GM21381 (cell line): ENCODE measurements around the gene A1BG.

ENCODE experiments used
- ATAC-seq: cut with Tn5 transposase; IDR thresholded peaks from one replicate; pipeline ENCODE4 v1.9.1; 2021; ENCODE audit warnings: mild to moderate bottlenecking, moderate library complexity; ENCODE audit not compliant: unreplicated experiment

The A1BG gene

GRCh38 chr19:58352760-58353671, at the start of gene A1BG:
A1BG (minus strand) TSS chr19:58353492; CDS start chr19:58353437, 55 bp downstream.
- ATAC-seq, result no peak

GRCh38 chr19:58401840-58402421, 48.6 kb upstream of the A1BG start:
- no peak for ATAC-seq

GRCh38 chr19:58400916-58401839, 47.9 kb upstream of the A1BG start:
- peak; percentile 95 for ATAC-seq

DNA sequence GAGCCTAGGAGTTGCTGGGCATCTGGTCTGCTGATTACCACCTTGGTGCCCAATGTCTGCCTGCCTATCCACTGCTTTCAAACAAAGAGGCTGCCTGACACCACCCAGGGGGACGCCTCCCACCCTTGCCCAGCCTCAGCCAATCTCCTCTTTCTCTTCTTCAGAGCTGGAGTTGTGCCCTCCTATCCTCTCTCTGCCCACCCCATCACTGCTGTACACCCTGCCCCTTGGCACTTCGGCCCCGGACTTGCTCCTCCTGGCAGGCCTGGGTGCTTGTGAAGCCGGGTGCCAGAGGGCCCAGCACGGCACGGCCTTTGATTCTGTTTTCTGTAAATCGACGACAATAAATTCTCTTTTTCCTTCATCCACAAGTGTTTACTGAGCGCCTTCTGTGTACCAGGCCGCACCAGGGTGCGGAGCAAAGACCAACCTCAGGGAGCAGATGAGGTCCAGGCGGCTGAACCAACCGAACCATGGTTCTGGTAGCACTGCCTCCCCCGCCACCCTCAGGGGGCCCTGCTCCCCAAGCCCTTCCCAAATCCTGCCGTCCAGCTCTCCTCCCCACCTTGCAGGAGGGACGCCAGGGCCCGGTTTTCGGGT, 47.1 kb upstream of the A1BG start:
- ATAC-seq, result no peak

DNA sequence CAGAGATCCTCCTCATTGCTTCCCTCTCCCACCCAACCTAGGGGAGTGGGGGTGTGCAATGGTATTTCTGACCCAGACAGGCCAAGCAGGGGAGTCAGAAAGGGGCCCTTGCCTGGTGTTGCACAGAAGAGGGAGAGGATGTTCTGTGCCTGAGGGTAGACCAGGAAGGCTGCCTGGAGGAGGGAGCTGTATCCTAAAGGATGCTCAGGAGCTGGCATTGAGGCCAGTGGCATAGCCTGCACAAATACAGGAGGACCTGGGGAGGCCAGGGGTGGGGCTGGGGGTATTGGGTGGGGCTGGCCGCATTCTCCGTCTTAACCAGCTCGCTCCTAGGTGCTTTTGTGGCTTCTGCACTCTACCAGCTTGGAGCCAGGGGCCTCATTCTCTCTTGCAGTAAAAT, 46.6 kb upstream of the A1BG start:
- ATAC-seq, result no peak

DNA sequence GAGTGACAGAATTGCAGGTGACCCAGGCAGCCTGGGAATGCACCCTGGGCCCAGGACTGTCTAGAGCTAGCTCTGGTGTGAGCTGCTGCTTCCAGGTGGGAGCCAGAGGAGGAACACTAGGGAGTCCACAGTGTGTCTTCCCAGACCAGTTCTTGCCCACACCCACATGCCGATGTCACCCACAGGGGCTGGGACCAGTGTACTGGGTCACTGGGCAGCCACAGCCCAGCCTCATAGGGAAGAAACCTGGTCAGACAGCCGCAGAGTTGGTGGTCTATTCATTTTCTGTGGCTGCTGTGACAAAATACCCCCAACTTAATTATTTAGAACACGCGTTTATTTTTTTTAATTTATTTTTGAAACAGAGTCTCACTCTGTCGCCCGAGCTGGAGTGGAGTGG, 45.3 kb upstream of the A1BG start:
- ATAC-seq, result no peak

GRCh38 chr19:58398087-58398486, 44.8 kb upstream of the A1BG start:
- ATAC-seq, result no peak

GRCh38 chr19:58397533-58398037, 44.3 kb upstream of the A1BG start:
- ATAC-seq, result no peak

GRCh38 chr19:58396691-58397532, 43.6 kb upstream of the A1BG start:
- no peak for ATAC-seq

DNA sequence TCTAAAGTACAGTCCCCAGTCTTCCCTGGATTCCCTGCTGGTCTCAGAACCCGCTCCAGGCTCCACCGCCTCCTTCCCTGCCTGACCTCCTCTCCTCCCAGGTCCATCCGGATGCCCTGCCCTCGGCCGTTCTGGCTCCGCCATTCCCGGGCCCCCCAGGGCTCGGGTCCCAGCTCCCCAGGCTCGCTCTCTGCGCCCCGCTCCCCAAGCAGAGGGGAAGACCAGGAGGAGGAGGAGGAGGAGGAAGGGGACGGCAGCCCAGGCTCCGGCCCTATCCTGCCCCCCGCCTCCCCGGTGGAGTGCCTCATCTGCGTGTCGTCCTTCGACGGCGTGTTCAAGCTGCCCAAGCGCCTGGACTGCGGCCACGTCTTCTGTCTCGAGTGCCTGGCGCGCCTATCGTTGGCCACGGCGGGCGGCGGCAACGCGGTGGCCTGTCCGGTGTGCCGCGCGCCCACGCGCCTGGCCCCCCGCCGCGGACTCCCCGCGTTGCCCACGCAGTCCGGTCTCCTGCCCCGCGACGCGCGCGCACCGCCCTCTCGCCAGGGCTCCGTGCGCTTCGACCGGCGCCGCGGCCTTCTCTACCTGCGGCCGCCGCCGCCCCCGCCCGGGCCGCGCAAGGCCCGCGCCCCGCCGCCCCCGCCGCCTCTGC, 42.8 kb upstream of the A1BG start:
- no peak for ATAC-seq

- no peak for ATAC-seq
These were observed 42.1 kb upstream of the A1BG start, which contains the start of gene RNF225 for GRCh38 chr19:58395220-58395978. RNF225 (plus strand) TSS chr19:58395656; CDS start chr19:58396090, 434 bp downstream.

DNA sequence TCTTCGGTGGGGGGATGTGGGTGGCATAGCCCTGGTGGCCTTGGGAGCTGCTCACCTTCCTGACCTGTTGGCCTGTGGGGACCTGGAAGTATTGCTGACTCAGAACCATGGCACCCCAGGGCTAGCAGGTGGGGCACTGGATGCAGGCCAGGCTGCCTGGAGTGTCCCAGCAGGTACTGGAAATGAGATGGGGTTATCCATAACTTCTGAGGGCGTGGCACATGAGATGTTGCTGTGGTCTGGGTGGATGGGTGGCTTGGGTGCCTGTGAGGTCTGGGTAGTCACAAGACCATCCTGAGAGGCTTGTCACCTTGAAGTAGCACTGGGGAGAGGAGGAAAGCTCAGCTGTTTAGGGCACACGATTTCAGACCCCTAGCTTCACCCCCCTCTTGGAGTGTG, 41.5 kb upstream of the A1BG start:
- ATAC-seq, result no peak

DNA sequence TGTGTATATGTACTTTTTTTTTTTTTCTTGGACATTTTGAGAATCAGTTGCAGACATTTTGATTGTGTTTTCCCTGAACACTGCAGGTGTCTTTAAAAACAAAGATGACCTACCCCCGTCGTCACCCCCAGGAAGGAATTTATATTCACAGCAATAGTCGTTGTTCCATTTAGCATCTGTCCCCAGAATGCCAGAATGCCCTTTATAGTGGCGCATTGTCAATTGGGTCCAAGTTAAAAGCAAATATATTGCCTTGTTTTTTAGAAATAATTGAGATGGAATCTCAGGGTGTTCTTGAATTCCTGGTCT, 40.4 kb upstream of the A1BG start:
- ATAC-seq, result no peak

DNA sequence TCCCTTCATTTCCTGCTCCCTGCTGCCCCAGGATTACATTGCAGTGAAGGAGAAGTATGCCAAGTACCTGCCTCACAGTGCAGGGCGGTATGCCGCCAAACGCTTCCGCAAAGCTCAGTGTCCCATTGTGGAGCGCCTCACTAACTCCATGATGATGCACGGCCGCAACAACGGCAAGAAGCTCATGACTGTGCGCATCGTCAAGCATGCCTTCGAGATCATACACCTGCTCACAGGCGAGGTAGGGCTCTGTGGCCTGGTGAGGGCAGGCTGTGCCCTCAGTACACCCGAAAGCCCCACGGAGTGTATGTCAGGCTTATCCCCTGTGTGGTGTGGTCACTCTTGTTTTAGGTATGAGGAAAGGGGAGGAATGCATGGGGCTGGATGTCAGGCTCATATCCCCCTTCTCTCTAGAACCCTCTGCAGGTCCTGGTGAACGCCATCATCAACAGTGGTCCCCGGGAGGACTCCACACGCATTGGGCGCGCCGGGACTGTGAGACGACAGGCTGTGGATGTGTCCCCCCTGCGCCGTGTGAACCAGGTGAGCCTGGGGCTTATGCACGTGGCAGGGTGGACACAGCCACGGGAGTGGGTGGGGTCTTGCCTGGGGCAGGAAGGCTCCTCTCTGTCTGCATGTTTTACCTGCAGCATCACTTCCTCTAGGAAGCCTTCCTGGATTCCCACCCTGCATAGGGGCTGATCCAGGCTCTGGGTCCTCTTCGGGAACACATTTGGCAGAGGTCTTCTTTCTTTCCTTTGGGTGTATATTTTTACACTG, 39.8 kb upstream of the A1BG start:
- ATAC-seq, result no peak

GRCh38 chr19:58388175-58388526, 34.9 kb upstream of the A1BG start:
- no peak for ATAC-seq

DNA sequence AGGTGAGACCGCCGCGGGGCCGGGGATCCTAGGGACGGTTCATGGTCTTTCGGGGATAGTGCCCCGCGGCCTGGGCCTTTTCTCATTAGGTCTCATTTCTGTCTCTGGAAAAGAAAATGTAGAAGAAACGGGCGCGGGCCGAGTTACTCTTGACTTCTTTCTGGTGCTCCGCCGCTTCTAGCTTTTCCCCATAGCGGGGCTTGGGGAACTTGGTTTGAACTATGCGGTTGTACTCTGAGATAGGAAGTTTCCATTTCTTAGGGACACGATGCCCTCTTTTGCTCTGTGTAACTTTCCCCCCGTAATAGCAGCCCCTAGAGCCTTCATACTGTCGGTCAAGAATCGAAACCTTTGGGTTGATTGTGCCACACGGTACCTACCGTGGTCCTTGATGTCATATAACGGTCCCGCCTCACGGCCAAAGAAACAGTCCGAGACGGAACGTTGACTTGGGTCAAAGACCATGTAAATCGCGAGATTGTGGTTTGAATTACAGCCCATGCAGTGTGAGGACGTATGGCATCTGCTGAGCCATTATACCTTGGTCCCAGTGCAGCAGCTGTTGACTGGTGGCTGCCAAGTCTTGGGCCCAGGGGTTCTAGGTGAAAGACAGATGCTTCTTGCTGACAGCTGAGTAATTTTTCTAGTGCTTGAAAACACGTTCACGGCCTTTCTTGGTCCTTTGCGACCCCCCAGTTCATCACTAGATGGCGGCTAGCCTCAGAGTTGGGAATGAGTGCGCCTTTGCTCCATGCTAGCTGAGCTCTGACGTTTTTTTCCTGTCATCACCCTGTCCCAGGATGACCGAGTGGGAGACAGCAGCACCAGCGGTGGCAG, 34.3 kb upstream of the A1BG start:
- no peak for ATAC-seq
